SK-N-SH (cell line): ENCODE results near the gene STX11. TPM values are rescaled to one million over a fixed set of nuclear protein-coding genes. Genes with fewer than 3 reads are reported as not detected.

Source experiments
- CTCF ChIA-PET: fragments of 300-600, 350-600 bp; formaldehyde crosslinking; extraction: SDS; loops from one replicate; lab custom pipeline; 2021; lab: Yijun Ruan, JAX
- POLR2A ChIA-PET: fragments of 350-600 bp; sonication (Branson Sonifier 250); formaldehyde crosslinking; extraction: SDS; loops from one replicate; lab custom pipeline; 2020; ENCODE audit warnings: antibody characterized with exemption, inconsistent platforms; lab: Yijun Ruan, JAX
- DNase-seq: peaks from one replicate; pipeline ENCODE4 v3.0.0; 2012
- H2AFZ ChIP-seq: fragments of 200-600 bp; sonication (generic); 2 replicates; pipeline ENCODE4 v1.8.1; 2016; ENCODE audit warnings: antibody characterized with exemption, mild to moderate bottlenecking, low read depth
- H3F3A ChIP-seq: fragments of 200-600 bp; sonication (generic); replicated peaks from 2 replicates; pipeline ENCODE3; 2016; ENCODE audit warnings: antibody characterized with exemption, mild to moderate bottlenecking; ENCODE audit not compliant: insufficient read depth
- H3K27ac ChIP-seq, 2 experiments: fragments of 200-500 bp in 1 of 2; fragments of 200-600 bp in 1 of 2; sonication (Bioruptor generic) in 1 of 2; sonication (generic), shearing (Covaris generic) in 1 of 2; 2 replicates each; pipeline versions ENCODE4 v1.5.1 to v1.6.1; 2014 to 2016; ENCODE audit warnings: low read depth in 2 of 2, inconsistent platforms in 1 of 2, low read length in 1 of 2, mild to moderate bottlenecking in 1 of 2, mixed read lengths in 1 of 2
- H3K27me3 ChIP-seq: fragments of 200-600 bp; sonication (generic), shearing (Covaris generic); 2 replicates; pipeline ENCODE4 v1.6.1; 2016; ENCODE audit warnings: mixed run types; ENCODE audit not compliant: insufficient read depth
- H3K36me3 ChIP-seq, 2 experiments: fragments of 200-500 bp in 1 of 2; fragments of 200-600 bp in 1 of 2; sonication (Bioruptor generic) in 1 of 2; sonication (generic) in 1 of 2; replicated peaks in 1 of 2; 2 replicates each; pipeline versions ENCODE3 to v1.5.1; 2014 to 2016; ENCODE audit warnings: low read length in 1 of 2, mild to moderate bottlenecking in 1 of 2; ENCODE audit not compliant: insufficient read depth in 2 of 2, control insufficient read depth in 1 of 2
- H3K4me1 ChIP-seq, 2 experiments: fragments of 200-500 bp in 1 of 2; fragments of 200-600 bp in 1 of 2; sonication (Bioruptor generic) in 1 of 2; sonication (generic), shearing (Covaris generic) in 1 of 2; 2 replicates each; pipeline versions ENCODE4 v1.5.1 to v1.6.1; 2014 to 2016; ENCODE audit warnings: low read depth in 1 of 2, low read length in 1 of 2, mixed run types in 1 of 2; ENCODE audit not compliant: insufficient read depth in 2 of 2, control insufficient read depth in 1 of 2
- H3K4me2 ChIP-seq: fragments of 200-600 bp; sonication (generic), shearing (Covaris generic); 2 replicates; pipeline ENCODE4 v1.6.1; 2017; ENCODE audit warnings: mixed run types
- H3K4me3 ChIP-seq, 2 experiments: fragments of 200-500 bp in 1 of 2; fragments of 200-600 bp in 1 of 2; sonication (Bioruptor generic) in 1 of 2; sonication (generic), shearing (Covaris generic) in 1 of 2; 2 replicates each; pipeline versions ENCODE4 v1.5.1 to v1.8.1; 2014 to 2016; ENCODE audit warnings: low read depth in 2 of 2, inconsistent platforms in 1 of 2, low read length in 1 of 2, mild to moderate bottlenecking in 1 of 2, mixed read lengths in 1 of 2, moderate library complexity in 1 of 2
- H3K79me2 ChIP-seq: fragments of 200-600 bp; sonication (generic); 2 replicates; pipeline ENCODE4 v1.8.1; 2017; ENCODE audit warnings: mild to moderate bottlenecking; ENCODE audit not compliant: insufficient read depth
- H3K9ac ChIP-seq: fragments of 200-600 bp; sonication (generic); 2 replicates; pipeline ENCODE4 v1.6.1; 2017; ENCODE audit warnings: mixed run types
- H3K9me2 ChIP-seq: fragments of 200-600 bp; sonication (generic); 2 replicates; pipeline ENCODE4 v1.6.1; 2017; ENCODE audit warnings: mixed run types
- H3K9me3 ChIP-seq: fragments of 200-600 bp; sonication (generic); 2 replicates; pipeline ENCODE4 v1.6.1; 2017; ENCODE audit warnings: mixed run types, mild to moderate bottlenecking, moderate library complexity
- H4K20me1 ChIP-seq: fragments of 200-600 bp; sonication (generic); 2 replicates; pipeline ENCODE4 v1.6.1; 2017; ENCODE audit warnings: mild to moderate bottlenecking, mixed run types; ENCODE audit not compliant: insufficient read depth
- EP300 ChIP-seq, 2 experiments: IDR thresholded peaks; 2 replicates each; pipeline versions ENCODE4 v1.4.0 to v1.6.1; 2012; ENCODE audit warnings: borderline replicate concordance in 1 of 2, low read depth in 1 of 2, low read length in 1 of 2
- EZH2phosphoT487 ChIP-seq: fragments of 200-600 bp; sonication (generic); IDR thresholded peaks from 2 replicates; pipeline ENCODE4 v1.6.1; 2017; ENCODE audit warnings: low read depth, mixed run types, mild to moderate bottlenecking, antibody characterized with exemption, moderate library complexity, borderline replicate concordance
- FOXJ3 ChIP-seq: sonication (generic); formaldehyde crosslinking; IDR thresholded peaks from 2 replicates; pipeline ENCODE4 v1.5.1; 2020; ENCODE audit warnings: mild to moderate bottlenecking, missing genetic modification reagents
- FOXM1 ChIP-seq: IDR thresholded peaks from 2 replicates; pipeline ENCODE4 v1.4.0; 2012; ENCODE audit warnings: low read depth, mild to moderate bottlenecking
- GABPA ChIP-seq: IDR thresholded peaks from 2 replicates; pipeline ENCODE4 v1.4.0; 2012; ENCODE audit warnings: low read depth, mild to moderate bottlenecking
- JUND ChIP-seq: IDR thresholded peaks from 2 replicates; pipeline ENCODE4 v1.4.0; 2012
- MEF2A ChIP-seq: IDR thresholded peaks from 2 replicates; pipeline ENCODE4 v1.4.0; 2012; ENCODE audit warnings: low read depth, borderline replicate concordance
- MXI1 ChIP-seq: IDR thresholded peaks from 2 replicates; pipeline ENCODE4 v1.6.1; 2012; ENCODE audit warnings: mild to moderate bottlenecking, low read depth, low read length, improper control_type of control experiment
- RAD21 ChIP-seq: IDR thresholded peaks from 2 replicates; pipeline ENCODE4 v1.6.1; 2012; ENCODE audit warnings: mild to moderate bottlenecking, low read length
- RCOR1 ChIP-seq: fragments of 150-350 bp; IDR thresholded peaks from 2 replicates; pipeline ENCODE4 v1.6.1; 2017; ENCODE audit warnings: antibody characterized with exemption, low read length
- RFX5 ChIP-seq: IDR thresholded peaks from 2 replicates; pipeline ENCODE4 v1.6.1; 2012; ENCODE audit warnings: mild to moderate bottlenecking, improper control_type of control experiment, low read length
- SIN3A ChIP-seq: IDR thresholded peaks from 2 replicates; pipeline ENCODE4 v1.6.1; 2012; ENCODE audit warnings: low read depth, mild to moderate bottlenecking, low read length, moderate library complexity, borderline replicate concordance
- SMC3 ChIP-seq: IDR thresholded peaks from 2 replicates; pipeline ENCODE4 v1.6.1; 2012; ENCODE audit warnings: low read depth, low read length, improper control_type of control experiment
- YY1 ChIP-seq: IDR thresholded peaks from 2 replicates; pipeline ENCODE4 v1.4.0; 2012; ENCODE audit warnings: low read depth, mild to moderate bottlenecking
- whole genome bisulfite sequencing: methylation state at CpG from one replicate; pipeline ENCODE4 v1.1.6; 2017; ENCODE audit warnings: low lambda C conversion rate; 5-methylcytosine and 5-hydroxymethylcytosine counted together
- polyA plus RNA-seq, 3 experiments: library from polyadenylated mRNA; depleted of rRNA; stranded (reverse); fragments of >200 nt; gene quantifications; 2 replicates each; pipeline ENCODE4 v1.2.3, GENCODE V29; 2012
- TF ChIP-seq, protein P1 (sequence below): fragments of 150-350 bp; IDR thresholded peaks from 2 replicates; pipeline ENCODE4 v1.6.1; 2017; ENCODE audit warnings: antibody characterized with exemption, low read length, low read depth, borderline replicate concordance
- TF ChIP-seq, protein P2 (sequence below): IDR thresholded peaks from 2 replicates; pipeline ENCODE4 v1.6.1; 2012; ENCODE audit warnings: mild to moderate bottlenecking, low read depth, low read length, moderate library complexity
- TF ChIP-seq, protein P3 (sequence below): IDR thresholded peaks from 2 replicates; pipeline ENCODE4 v1.4.0; 2012; ENCODE audit warnings: low read depth
- TF ChIP-seq, protein P4 (sequence below): fragments of 200-600 bp; sonication (generic); IDR thresholded peaks from 2 replicates; pipeline ENCODE4 v1.6.1; 2017; ENCODE audit warnings: antibody characterized with exemption, mild to moderate bottlenecking, moderate library complexity

The STX11 gene
- polyA plus RNA-seq, 1 of the 3 experiments (the other 2 are of a cell fraction), result 0.15 TPM

DNA sequence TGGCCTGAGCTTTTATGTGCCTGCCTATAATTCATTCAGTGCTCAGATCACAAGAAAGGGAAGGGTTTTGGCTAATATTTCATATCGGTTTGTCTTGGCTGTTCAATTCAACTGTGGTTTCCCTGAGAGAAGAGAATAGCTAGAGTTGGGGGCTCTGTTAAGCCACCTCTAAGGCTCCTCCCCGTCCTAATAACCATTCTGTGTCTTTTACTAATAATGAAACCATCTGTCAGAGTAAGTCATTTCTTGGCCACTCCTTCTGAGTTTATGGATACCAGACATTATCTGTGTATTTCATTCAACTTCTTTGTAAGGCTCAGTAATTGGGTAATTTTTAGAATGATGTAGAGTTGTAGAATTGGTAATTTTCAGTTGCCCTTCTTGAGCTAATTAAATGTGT is 5.2 kb downstream of the STX11 start (continued):
- TF ChIP-seq, protein P1, sequence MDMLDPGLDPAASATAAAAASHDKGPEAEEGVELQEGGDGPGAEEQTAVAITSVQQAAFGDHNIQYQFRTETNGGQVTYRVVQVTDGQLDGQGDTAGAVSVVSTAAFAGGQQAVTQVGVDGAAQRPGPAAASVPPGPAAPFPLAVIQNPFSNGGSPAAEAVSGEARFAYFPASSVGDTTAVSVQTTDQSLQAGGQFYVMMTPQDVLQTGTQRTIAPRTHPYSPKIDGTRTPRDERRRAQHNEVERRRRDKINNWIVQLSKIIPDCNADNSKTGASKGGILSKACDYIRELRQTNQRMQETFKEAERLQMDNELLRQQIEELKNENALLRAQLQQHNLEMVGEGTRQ, result no peak
- no peak for TF ChIP-seq MEF2A
- TF ChIP-seq SMC3, result no peak
- no peak for TF ChIP-seq SIN3A
- no peak for TF ChIP-seq EZH2phosphoT487

DNA sequence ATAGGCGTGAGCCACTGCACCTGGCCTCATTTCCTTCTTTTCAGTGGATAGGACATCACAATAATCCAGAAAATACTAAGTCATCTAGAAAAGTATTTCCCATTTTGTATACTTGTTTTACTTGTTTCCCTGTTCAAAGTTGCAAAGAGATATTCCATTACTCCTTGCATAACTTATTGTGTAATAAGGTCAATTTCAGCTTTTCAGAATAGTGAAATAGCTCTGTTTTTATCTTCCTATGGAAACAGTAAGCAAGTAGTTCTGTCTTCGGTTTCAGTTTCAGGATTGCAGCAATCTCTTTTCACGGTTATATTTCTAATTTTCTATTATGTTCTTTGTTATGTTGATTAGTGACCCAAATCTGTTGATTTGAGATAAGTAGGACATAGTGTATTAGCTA is 6.0 kb downstream of the STX11 start:
- CTCF ChIA-PET, result interaction anchor here (1.7 kb wide), 1 partner anchor 8 kb away, joined by 5 read pairs; no protein-coding TSS in a partner anchor
- peaks cover 0 to 7% of the 10 kb centered on the region in 2 experiments; a peak in 1 of 4 replicates for H3K4me1 ChIP-seq
- no peak overlapping the region for H3K4me3 ChIP-seq
- H3K79me2 ChIP-seq, result no peaks in the 10 kb centered on the region
- TF ChIP-seq FOXM1 (no peak), JUND (no peak), FOXJ3 (CRISPR knock-in tag) (no peak), RAD21 (no peak), RCOR1 (no peak), RFX5 (no peak), MXI1 (no peak), EZH2phosphoT487 (no peak), EP300 (IDR thresholded peaks at IDR 0.05; ENCODE audit: borderline replicate concordance in 1 of 2, low read depth in 1 of 2, low read length in 1 of 2) (no peak), SIN3A (no peak), YY1 (no peak), GABPA (no peak)
- TF ChIP-seq, protein P2, sequence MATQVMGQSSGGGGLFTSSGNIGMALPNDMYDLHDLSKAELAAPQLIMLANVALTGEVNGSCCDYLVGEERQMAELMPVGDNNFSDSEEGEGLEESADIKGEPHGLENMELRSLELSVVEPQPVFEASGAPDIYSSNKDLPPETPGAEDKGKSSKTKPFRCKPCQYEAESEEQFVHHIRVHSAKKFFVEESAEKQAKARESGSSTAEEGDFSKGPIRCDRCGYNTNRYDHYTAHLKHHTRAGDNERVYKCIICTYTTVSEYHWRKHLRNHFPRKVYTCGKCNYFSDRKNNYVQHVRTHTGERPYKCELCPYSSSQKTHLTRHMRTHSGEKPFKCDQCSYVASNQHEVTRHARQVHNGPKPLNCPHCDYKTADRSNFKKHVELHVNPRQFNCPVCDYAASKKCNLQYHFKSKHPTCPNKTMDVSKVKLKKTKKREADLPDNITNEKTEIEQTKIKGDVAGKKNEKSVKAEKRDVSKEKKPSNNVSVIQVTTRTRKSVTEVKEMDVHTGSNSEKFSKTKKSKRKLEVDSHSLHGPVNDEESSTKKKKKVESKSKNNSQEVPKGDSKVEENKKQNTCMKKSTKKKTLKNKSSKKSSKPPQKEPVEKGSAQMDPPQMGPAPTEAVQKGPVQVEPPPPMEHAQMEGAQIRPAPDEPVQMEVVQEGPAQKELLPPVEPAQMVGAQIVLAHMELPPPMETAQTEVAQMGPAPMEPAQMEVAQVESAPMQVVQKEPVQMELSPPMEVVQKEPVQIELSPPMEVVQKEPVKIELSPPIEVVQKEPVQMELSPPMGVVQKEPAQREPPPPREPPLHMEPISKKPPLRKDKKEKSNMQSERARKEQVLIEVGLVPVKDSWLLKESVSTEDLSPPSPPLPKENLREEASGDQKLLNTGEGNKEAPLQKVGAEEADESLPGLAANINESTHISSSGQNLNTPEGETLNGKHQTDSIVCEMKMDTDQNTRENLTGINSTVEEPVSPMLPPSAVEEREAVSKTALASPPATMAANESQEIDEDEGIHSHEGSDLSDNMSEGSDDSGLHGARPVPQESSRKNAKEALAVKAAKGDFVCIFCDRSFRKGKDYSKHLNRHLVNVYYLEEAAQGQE, result no peak
- TF ChIP-seq, protein P3, sequence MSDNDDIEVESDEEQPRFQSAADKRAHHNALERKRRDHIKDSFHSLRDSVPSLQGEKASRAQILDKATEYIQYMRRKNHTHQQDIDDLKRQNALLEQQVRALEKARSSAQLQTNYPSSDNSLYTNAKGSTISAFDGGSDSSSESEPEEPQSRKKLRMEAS, result no peak
- TF ChIP-seq, protein P4, sequence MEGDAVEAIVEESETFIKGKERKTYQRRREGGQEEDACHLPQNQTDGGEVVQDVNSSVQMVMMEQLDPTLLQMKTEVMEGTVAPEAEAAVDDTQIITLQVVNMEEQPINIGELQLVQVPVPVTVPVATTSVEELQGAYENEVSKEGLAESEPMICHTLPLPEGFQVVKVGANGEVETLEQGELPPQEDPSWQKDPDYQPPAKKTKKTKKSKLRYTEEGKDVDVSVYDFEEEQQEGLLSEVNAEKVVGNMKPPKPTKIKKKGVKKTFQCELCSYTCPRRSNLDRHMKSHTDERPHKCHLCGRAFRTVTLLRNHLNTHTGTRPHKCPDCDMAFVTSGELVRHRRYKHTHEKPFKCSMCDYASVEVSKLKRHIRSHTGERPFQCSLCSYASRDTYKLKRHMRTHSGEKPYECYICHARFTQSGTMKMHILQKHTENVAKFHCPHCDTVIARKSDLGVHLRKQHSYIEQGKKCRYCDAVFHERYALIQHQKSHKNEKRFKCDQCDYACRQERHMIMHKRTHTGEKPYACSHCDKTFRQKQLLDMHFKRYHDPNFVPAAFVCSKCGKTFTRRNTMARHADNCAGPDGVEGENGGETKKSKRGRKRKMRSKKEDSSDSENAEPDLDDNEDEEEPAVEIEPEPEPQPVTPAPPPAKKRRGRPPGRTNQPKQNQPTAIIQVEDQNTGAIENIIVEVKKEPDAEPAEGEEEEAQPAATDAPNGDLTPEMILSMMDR, result no peak
- TF ChIP-seq, all 33 proteins: peak for 0
- Histone ChIP-seq H3K9me3 (no peaks in the 10 kb centered on the region), H3K27me3 (peaks cover 26% of the 10 kb centered on the region), H3K27ac (no peak overlapping the region), H3K9me2 (no peaks in the 10 kb centered on the region), H3K9ac (no peak overlapping the region), H3K36me3 (no peaks in the 10 kb centered on the region), H2AFZ (no peak overlapping the region), H3F3A (no peaks in the 10 kb centered on the region), H4K20me1 (no peaks in the 10 kb centered on the region), H3K4me2 (no peak overlapping the region)
- DNase-seq, result no peak
- WGBS, result 28% methylated on average over 3 of the region's 3 CpGs
- POLR2A ChIA-PET, result no interaction called here
